Measurements from ENCODE around the gene SLC22A9. TPM values are rescaled to one million over a fixed set of nuclear protein-coding genes. Genes with fewer than 3 reads are reported as not detected.

SLC22A9 gene
- total and polyA plus RNA-seq, 2 of the 4 experiments (the other 2 are of a cell fraction): not detected

DNA sequence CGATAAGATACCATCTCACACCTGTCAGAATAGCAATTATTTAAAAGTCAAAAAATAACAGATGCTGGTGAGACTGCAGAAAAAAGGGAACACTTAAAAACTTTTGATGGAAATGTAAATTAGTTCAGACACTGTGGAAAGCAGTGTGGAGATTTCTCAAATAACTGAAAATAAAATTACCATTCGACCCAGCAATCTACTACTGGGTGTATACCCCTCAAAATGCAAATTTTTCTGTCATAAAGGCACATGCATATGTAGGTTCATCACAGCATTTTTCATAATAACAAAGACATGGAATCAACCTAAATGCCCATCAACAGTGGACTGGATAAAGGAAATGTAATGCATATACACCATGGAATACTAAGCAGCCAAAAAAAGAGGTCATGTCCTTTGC, 10.5 kb downstream of the SLC22A9 start:
- Histone ChIP-seq H3K14ac (replicated peaks; ENCODE audit: low read depth, low read length) (no peak overlapping the region), H2AFZ (replicated peaks; ENCODE audit: low read length, poor library complexity) (no peak overlapping the region), H3K23ac (ENCODE audit: low read depth, low read length) (no peak overlapping the region), H3K27me3 (ENCODE audit: control insufficient read depth, insufficient read depth, low read length) (no peaks in the 10 kb centered on the region), H3K4me2 (ENCODE audit: low read depth, low read length) (no peak overlapping the region), H3K4me1 (ENCODE audit: control insufficient read depth, insufficient read depth, low read length) (no peaks in the 10 kb centered on the region), H4K8ac (ENCODE audit: low read depth in 2 of 2, low read length in 2 of 2) (no peak overlapping the region), H3K9me1 (ENCODE audit: insufficient read depth, low read length) (no peaks in the 10 kb centered on the region), H3K4me3 (ENCODE audit: insufficient read depth, low read depth, low read length) (no peak overlapping the region), H4K5ac (ENCODE audit: low read depth, low read length) (no peak overlapping the region), H3K79me1 (ENCODE audit: low read depth in 1 of 2, low read length in 2 of 2) (no peaks in the 10 kb centered on the region), H2BK20ac (ENCODE audit: low read depth, low read length) (no peak overlapping the region), H3K18ac (ENCODE audit: low read depth, low read length) (no peak overlapping the region), H2AK9ac (replicated peaks; ENCODE audit: low read depth, low read length, poor library complexity) (no peak overlapping the region), H3K56ac (ENCODE audit: extremely low read depth, insufficient read depth, low read length) (no peak overlapping the region), H3K4ac (ENCODE audit: low read depth, low read length) (no peak overlapping the region), H3K9me3 (ENCODE audit: control insufficient read depth, insufficient read depth, low read length) (no peaks in the 10 kb centered on the region), H3K27ac (ENCODE audit: insufficient read depth, low read length) (no peak overlapping the region), H2AK5ac (ENCODE audit: low read depth, low read length) (no peak overlapping the region), H2BK5ac (ENCODE audit: low read depth, low read length, poor library complexity, severe bottlenecking) (no peak overlapping the region), H2BK15ac (ENCODE audit: low read depth, low read length) (no peak overlapping the region), H3K9ac (ENCODE audit: low read depth, low read length) (no peak overlapping the region), H4K91ac (ENCODE audit: insufficient read depth, low read depth, low read length) (no peak overlapping the region), H4K20me1 (ENCODE audit: insufficient read depth, low read length) (no peaks in the 10 kb centered on the region), H3K36me3 (ENCODE audit: control insufficient read depth, insufficient read depth, low read length) (no peaks in the 10 kb centered on the region), H2BK120ac (ENCODE audit: low read depth, low read length) (no peak overlapping the region)
- ChIA-PET CTCF (no interaction called here), POLR2A (ENCODE audit: unreplicated experiment) (no interaction called here)
- TF ChIP-seq NFE2L2 (IDR thresholded peaks at IDR 0.05; ENCODE audit: low read depth, low read length) (no peak), MXI1 (IDR thresholded peaks at IDR 0.05; ENCODE audit: borderline replicate concordance, low read depth, low read length) (no peak)
- no peak for DNase-seq
- intact Hi-C loops (cut with micrococcal nuclease): no loop called here
- ATAC-seq (ENCODE audit: low read depth): no peak
- dilution Hi-C loops (cut with HindIII; ENCODE audit: low sequenced_read_pairs, unreplicated experiment): no loop called here
- BruUV-seq (replicated peaks): no TSS peak
- in situ Hi-C loops (cut with MboI; ENCODE audit: low sequenced_read_pairs): no loop called here
- no CpG with 5 or more reads among the region's 2 CpGs for WGBS, 2 experiments (ENCODE audit: extremely low coverage in 2 of 2, insufficient read length in 1 of 2)
